ENCODE measurements around the gene KIAA0825.

Gene KIAA0825

DNA sequence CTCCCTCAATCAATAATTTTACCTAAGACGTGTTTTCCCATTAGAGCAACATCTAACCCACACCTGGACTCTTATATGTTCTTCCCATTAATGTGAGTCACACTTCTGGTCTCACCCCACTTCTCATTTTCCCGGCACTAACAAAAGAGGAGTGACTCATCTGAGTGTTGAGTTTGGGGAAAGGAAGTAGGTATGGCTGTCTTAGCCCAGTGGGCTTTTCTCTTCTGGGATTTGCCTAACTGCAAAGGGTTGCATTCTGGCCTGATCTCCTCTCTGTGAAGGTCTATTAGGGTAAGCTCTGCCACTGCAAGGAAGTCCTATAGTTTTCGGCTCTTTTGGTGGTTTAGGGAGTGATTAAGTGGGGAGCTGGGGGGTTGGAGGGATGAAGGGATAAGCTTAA lies 195.6 kb downstream of the KIAA0825 start:
- Histone ChIP-seq H3K9me3 (ENCODE audit: control insufficient read depth, insufficient read depth, low read length) (no peaks in the 10 kb centered on the region), H3K4me3 (ENCODE audit: low read length) (no peak overlapping the region), H3F3A (ENCODE audit: control insufficient read depth, insufficient read depth) (no peaks in the 10 kb centered on the region), H3K9me2 (replicated peaks; ENCODE audit: control insufficient read depth, low read length) (no peaks in the 10 kb centered on the region), H3K4me2 (ENCODE audit: low read length) (no peak overlapping the region), H3K79me2 (ENCODE audit: control insufficient read depth, low read length) (no peaks in the 10 kb centered on the region), H3K27ac (ENCODE audit: low read depth, low read length) (no peak overlapping the region), H3K4me1 (ENCODE audit: control insufficient read depth, low read length) (no peaks in the 10 kb centered on the region), H4K20me1 (ENCODE audit: control insufficient read depth, insufficient read depth, low read depth, low read length) (no peaks in the 10 kb centered on the region), H3K36me3 (ENCODE audit: control insufficient read depth, low read length) (no peaks in the 10 kb centered on the region), H3K27me3 (ENCODE audit: control insufficient read depth, low read length) (no peaks in the 10 kb centered on the region)
- TF ChIP-seq, protein P1, sequence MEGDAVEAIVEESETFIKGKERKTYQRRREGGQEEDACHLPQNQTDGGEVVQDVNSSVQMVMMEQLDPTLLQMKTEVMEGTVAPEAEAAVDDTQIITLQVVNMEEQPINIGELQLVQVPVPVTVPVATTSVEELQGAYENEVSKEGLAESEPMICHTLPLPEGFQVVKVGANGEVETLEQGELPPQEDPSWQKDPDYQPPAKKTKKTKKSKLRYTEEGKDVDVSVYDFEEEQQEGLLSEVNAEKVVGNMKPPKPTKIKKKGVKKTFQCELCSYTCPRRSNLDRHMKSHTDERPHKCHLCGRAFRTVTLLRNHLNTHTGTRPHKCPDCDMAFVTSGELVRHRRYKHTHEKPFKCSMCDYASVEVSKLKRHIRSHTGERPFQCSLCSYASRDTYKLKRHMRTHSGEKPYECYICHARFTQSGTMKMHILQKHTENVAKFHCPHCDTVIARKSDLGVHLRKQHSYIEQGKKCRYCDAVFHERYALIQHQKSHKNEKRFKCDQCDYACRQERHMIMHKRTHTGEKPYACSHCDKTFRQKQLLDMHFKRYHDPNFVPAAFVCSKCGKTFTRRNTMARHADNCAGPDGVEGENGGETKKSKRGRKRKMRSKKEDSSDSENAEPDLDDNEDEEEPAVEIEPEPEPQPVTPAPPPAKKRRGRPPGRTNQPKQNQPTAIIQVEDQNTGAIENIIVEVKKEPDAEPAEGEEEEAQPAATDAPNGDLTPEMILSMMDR (IDR thresholded peaks at IDR 0.05; ENCODE audit: low read depth, low read length, poor library complexity, severe bottlenecking): no peak

- Histone ChIP-seq H3K27ac (ENCODE audit: low read depth, low read length) (no peak overlapping the region), H3K9me2 (replicated peaks; ENCODE audit: control insufficient read depth, low read length) (no peaks in the 10 kb centered on the region), H3K27me3 (ENCODE audit: control insufficient read depth, low read length) (no peaks in the 10 kb centered on the region), H4K20me1 (ENCODE audit: control insufficient read depth, insufficient read depth, low read depth, low read length) (no peaks in the 10 kb centered on the region), H3F3A (ENCODE audit: control insufficient read depth, insufficient read depth) (no peaks in the 10 kb centered on the region), H3K36me3 (ENCODE audit: control insufficient read depth, low read length) (no peaks in the 10 kb centered on the region), H3K4me2 (ENCODE audit: low read length) (no peak overlapping the region), H3K79me2 (ENCODE audit: control insufficient read depth, low read length) (no peaks in the 10 kb centered on the region), H3K4me1 (ENCODE audit: control insufficient read depth, low read length) (no peaks in the 10 kb centered on the region), H3K4me3 (ENCODE audit: low read length) (no peak overlapping the region), H3K9me3 (ENCODE audit: control insufficient read depth, insufficient read depth, low read length) (no peaks in the 10 kb centered on the region)
- no peak for TF ChIP-seq EZH2phosphoT487 (IDR thresholded peaks at IDR 0.05; ENCODE audit: borderline replicate concordance, low read length)
- TF ChIP-seq, protein P1 (IDR thresholded peaks at IDR 0.05; ENCODE audit: low read depth, low read length, poor library complexity, severe bottlenecking): no peak
These were observed 197.5 kb downstream of the KIAA0825 start for GRCh38 chr5:94420885-94421284.

DNA sequence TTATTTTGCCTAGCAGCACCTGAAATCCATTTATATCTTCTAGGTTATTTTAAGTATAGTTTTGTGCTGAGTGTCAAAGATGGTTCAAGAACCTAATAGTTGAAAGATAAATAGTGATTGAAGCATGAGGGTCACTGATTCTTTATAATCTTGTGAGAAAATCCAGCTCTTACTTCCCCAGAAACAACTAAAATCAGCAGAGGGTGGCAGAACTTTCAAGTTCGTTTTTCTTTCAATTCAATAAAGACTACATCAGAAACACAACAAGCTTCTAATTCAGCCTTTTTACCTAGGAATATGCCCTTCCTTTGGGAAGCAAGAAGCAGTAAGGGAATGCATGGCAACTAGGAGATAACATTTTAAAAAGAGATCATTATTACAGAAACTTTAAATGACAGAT lies 202.6 kb downstream of the KIAA0825 start:
- Histone ChIP-seq H3K4me1 (ENCODE audit: control insufficient read depth, low read length) (no peaks in the 10 kb centered on the region), H3K4me3 (ENCODE audit: low read length) (no peak overlapping the region), H3K9me3 (ENCODE audit: control insufficient read depth, insufficient read depth, low read length) (no peaks in the 10 kb centered on the region), H3F3A (ENCODE audit: control insufficient read depth, insufficient read depth) (no peaks in the 10 kb centered on the region), H4K20me1 (ENCODE audit: control insufficient read depth, insufficient read depth, low read depth, low read length) (no peaks in the 10 kb centered on the region), H3K27me3 (ENCODE audit: control insufficient read depth, low read length) (no peaks in the 10 kb centered on the region), H3K36me3 (ENCODE audit: control insufficient read depth, low read length) (no peaks in the 10 kb centered on the region), H3K27ac (ENCODE audit: low read depth, low read length) (no peak overlapping the region), H3K79me2 (ENCODE audit: control insufficient read depth, low read length) (no peaks in the 10 kb centered on the region), H3K9me2 (replicated peaks; ENCODE audit: control insufficient read depth, low read length) (no peaks in the 10 kb centered on the region), H3K4me2 (ENCODE audit: low read length) (no peak overlapping the region)
- TF ChIP-seq EZH2phosphoT487 (IDR thresholded peaks at IDR 0.05; ENCODE audit: borderline replicate concordance, low read length): no peak
- TF ChIP-seq, protein P1 (IDR thresholded peaks at IDR 0.05; ENCODE audit: low read depth, low read length, poor library complexity, severe bottlenecking): no peak

DNA sequence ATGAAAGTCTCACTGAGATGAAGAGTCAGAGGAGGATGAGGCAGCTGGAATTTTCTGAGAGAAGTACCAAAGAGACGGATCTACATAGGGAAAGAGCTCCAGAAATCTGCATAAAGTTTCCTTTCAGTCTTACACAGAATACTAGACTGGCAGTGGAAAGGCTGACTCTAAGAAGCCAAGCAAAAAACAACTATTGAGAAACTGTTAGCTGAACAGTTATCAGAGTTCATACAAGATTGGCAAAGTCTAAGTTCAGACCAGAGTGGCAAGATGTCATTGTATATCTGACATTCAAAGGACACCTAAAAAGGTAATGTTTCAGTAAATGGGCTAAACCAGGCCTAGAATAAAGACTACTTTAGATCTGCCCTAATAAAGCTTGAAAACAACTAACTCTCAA lies 209.0 kb downstream of the KIAA0825 start:
- no peaks in the 10 kb centered on the region for H3K9me3 ChIP-seq (ENCODE audit: control insufficient read depth, insufficient read depth, low read length)

More for the DNA sequence above, 209.0 kb downstream of the KIAA0825 start:
- H3K4me2 ChIP-seq (ENCODE audit: low read length): no peak overlapping the region
- no peaks in the 10 kb centered on the region for H3K79me2 ChIP-seq (ENCODE audit: control insufficient read depth, low read length)
- no peaks in the 10 kb centered on the region for H3K4me1 ChIP-seq (ENCODE audit: control insufficient read depth, low read length)
- no peaks in the 10 kb centered on the region for H4K20me1 ChIP-seq (ENCODE audit: control insufficient read depth, insufficient read depth, low read depth, low read length)
- H3K27ac ChIP-seq (ENCODE audit: low read depth, low read length): no peak overlapping the region
- no peaks in the 10 kb centered on the region for H3K36me3 ChIP-seq (ENCODE audit: control insufficient read depth, low read length)
- H3K9me2 ChIP-seq (replicated peaks; ENCODE audit: control insufficient read depth, low read length): no peaks in the 10 kb centered on the region
- no peak overlapping the region for H3K4me3 ChIP-seq (ENCODE audit: low read length)
- no peaks in the 10 kb centered on the region for H3K27me3 ChIP-seq (ENCODE audit: control insufficient read depth, low read length)
- TF ChIP-seq, protein P1 (IDR thresholded peaks at IDR 0.05; ENCODE audit: low read depth, low read length, poor library complexity, severe bottlenecking): no peak
- no peak for TF ChIP-seq EZH2phosphoT487 (IDR thresholded peaks at IDR 0.05; ENCODE audit: borderline replicate concordance, low read length)
- no peaks in the 10 kb centered on the region for H3F3A ChIP-seq (ENCODE audit: control insufficient read depth, insufficient read depth)
